B cell (primary cell): ENCODE results near the gene MAZ. TPM values are rescaled to one million over a fixed set of nuclear protein-coding genes. Genes with fewer than 3 reads are reported as not detected.
A peak's percentile ranks its signal among the peaks of the same experiment; 100 is the strongest.

Experiments used
- ATAC-seq: fragments of 200-7000 bp; cut with Tn5 transposase; one replicate; pipeline ENCODE4 v1.10.0; 2021; ENCODE audit warnings: low read depth, mild to moderate bottlenecking, moderate number of reproducible peaks, moderate library complexity
- CTCF ChIA-PET: fragments of 350-600 bp; sonication (Branson Sonifier 250); formaldehyde crosslinking; loops from one replicate; lab custom pipeline; 2021; ENCODE audit warnings: antibody characterized with exemption, inconsistent platforms; lab: Charles Lee
- POLR2A ChIA-PET: fragments of 350-600 bp; sonication (Branson Sonifier 250); formaldehyde crosslinking; loops from one replicate; lab custom pipeline; 2021; ENCODE audit warnings: antibody characterized with exemption; lab: Charles Lee
- DNase-seq: peaks from one replicate; pipeline ENCODE4 v3.0.0; 2013
- H2AFZ ChIP-seq: 2 replicates; pipeline ENCODE4 v1.6.1; 2012; ENCODE audit warnings: mild to moderate bottlenecking, low read depth, low read length; ENCODE audit not compliant: insufficient read depth, poor library complexity, severe bottlenecking
- H3K27ac ChIP-seq, 2 donors: 1 replicate in 1 of 2; 2 replicates in 1 of 2; pipeline ENCODE4 v1.5.1; 2012 to 2013; ENCODE audit warnings: low read length in 2 of 2, mild to moderate bottlenecking in 2 of 2, moderate library complexity in 1 of 2
- H3K27me3 ChIP-seq, 4 experiments: fragments of 200-600 bp in 1 of 4; sonication (generic) in 1 of 4; replicated peaks in 1 of 4; 1 replicate in 2 of 4; 2 replicates in 2 of 4; pipeline versions ENCODE4 v1.6.1 to v1.7.0; 2013 to 2016; ENCODE audit warnings: low read length in 3 of 4, mild to moderate bottlenecking in 2 of 4, mixed read lengths in 1 of 4, moderate library complexity in 1 of 4; ENCODE audit not compliant: insufficient read depth in 4 of 4, control insufficient read depth in 3 of 4; ENCODE audit errors: control extremely low read depth in 1 of 4
- H3K36me3 ChIP-seq, 2 experiments: replicated peaks in 1 of 2; 1 replicate in 1 of 2; 2 replicates in 1 of 2; pipeline versions ENCODE4 v1.6.1 to v1.7.1; 2013; ENCODE audit warnings: low read length in 1 of 2; ENCODE audit not compliant: insufficient read depth in 2 of 2, control insufficient read depth in 1 of 2; ENCODE audit errors: control extremely low read depth in 1 of 2, extremely low read depth in 1 of 2
- H3K4me1 ChIP-seq, 2 donors: fragments of 200-600 bp in 1 of 2; sonication (generic) in 1 of 2; 1 replicate in 1 of 2; 2 replicates in 1 of 2; pipeline versions ENCODE4 v1.5.1 to v1.6.1; 2013 to 2017; ENCODE audit warnings: low read length in 2 of 2; ENCODE audit not compliant: control insufficient read depth in 2 of 2, insufficient read depth in 2 of 2
- H3K4me2 ChIP-seq: replicated peaks from 2 replicates; pipeline ENCODE3; 2012; ENCODE audit warnings: mild to moderate bottlenecking, low read depth, low read length; ENCODE audit not compliant: poor library complexity, severe bottlenecking
- H3K4me3 ChIP-seq, 5 experiments: fragments of 200-600 bp in 1 of 5; sonication (generic) in 1 of 5; 1 replicate in 3 of 5; 2 replicates in 2 of 5; pipeline versions ENCODE4 v1.5.1 to v1.7.0; 2011 to 2016; ENCODE audit warnings: low read length in 4 of 5, mild to moderate bottlenecking in 4 of 5, low read depth in 2 of 5, control low read depth in 1 of 5, moderate library complexity in 1 of 5; ENCODE audit not compliant: insufficient read depth in 1 of 5; ENCODE audit errors: control extremely low read depth in 1 of 5, extremely low read depth in 1 of 5
- H3K79me2 ChIP-seq: fragments of 200-600 bp; sonication (generic); one replicate; pipeline ENCODE4 v1.6.0; 2016; ENCODE audit warnings: low read length; ENCODE audit not compliant: control insufficient read depth, insufficient read depth
- H3K9ac ChIP-seq: fragments of 200-600 bp; sonication (generic); 2 replicates; pipeline ENCODE4 v1.6.1; 2017; ENCODE audit warnings: mild to moderate bottlenecking, low read length, moderate library complexity
- H3K9me3 ChIP-seq, 3 donors: one replicate each; pipeline versions ENCODE4 v1.6.1 to v1.7.1; 2013; ENCODE audit warnings: low read length in 2 of 3; ENCODE audit not compliant: control insufficient read depth in 2 of 3, insufficient read depth in 1 of 3; ENCODE audit errors: control extremely low read depth in 1 of 3
- H4K20me1 ChIP-seq: 2 replicates; pipeline ENCODE4 v1.6.0; 2012; ENCODE audit warnings: mild to moderate bottlenecking, low read length; ENCODE audit not compliant: insufficient read depth, control insufficient read depth, poor library complexity, severe bottlenecking
- H3K27ac Mint-ChIP-seq: one replicate; pipeline ENCODE4 v1.8.0; 2021; ENCODE audit warnings: mixed read lengths
- H3K27me3 Mint-ChIP-seq: one replicate; pipeline ENCODE4 v1.8.0; 2021; ENCODE audit warnings: mixed read lengths
- H3K4me1 Mint-ChIP-seq: one replicate; pipeline ENCODE4 v1.8.0; 2021; ENCODE audit warnings: mixed read lengths
- H3K4me3 Mint-ChIP-seq: one replicate; pipeline ENCODE4 v1.8.0; 2021; ENCODE audit warnings: mixed read lengths
- H3K9me3 Mint-ChIP-seq: one replicate; pipeline ENCODE4 v1.8.0; 2022; ENCODE audit warnings: mixed read lengths; ENCODE audit not compliant: insufficient read depth
- CTCF ChIP-seq: fragments of 200-600 bp; IDR thresholded peaks from one replicate; pipeline ENCODE4 v1.8.0; 2022; ENCODE audit warnings: antibody characterized with exemption, mild to moderate bottlenecking
- EZH2 ChIP-seq: IDR thresholded peaks from 2 replicates; pipeline ENCODE4 v1.6.1; 2012; ENCODE audit warnings: borderline replicate concordance, low read depth, mild to moderate bottlenecking, moderate library complexity, low read length; ENCODE audit not compliant: insufficient read depth, poor library complexity, severe bottlenecking
- WGBS: methylation state at CpG from one replicate; pipeline ENCODE4 v1.1.5; 2013; ENCODE audit warnings: missing lambda C conversion rate; ENCODE audit not compliant: insufficient coverage; 5-methylcytosine and 5-hydroxymethylcytosine counted together
- intact Hi-C: fragments of 100-400 bp; cut with micrococcal nuclease; formaldehyde crosslinking; loops from one replicate; pipeline ENCODE4 v1.10.0; 2022
- polyA plus RNA-seq: library from polyadenylated mRNA; depleted of rRNA; stranded (reverse); fragments of >200 nt; gene quantifications from 2 replicates; pipeline ENCODE4 v1.2.3, GENCODE V29; 2012
- total RNA-seq, 2 donors: library from RNA; stranded (reverse); fragments of 120-200 nt in 1 of 2; gene quantifications; 1 replicate in 1 of 2; 2 replicates in 1 of 2; pipeline versions ENCODE4 v1.2.3 to v1.2.4, GENCODE V29; 2013 to 2022

Gene MAZ
- total and polyA plus RNA-seq, 2 donors (not counting 1 experiment from before 2014, with no cell fraction given): 170 to 198 TPM

- H3K9ac ChIP-seq: peak overlapping the region; percentile 63
- peak overlapping the region; percentile 94 for H3K27ac Mint-ChIP-seq
- no peaks in the 10 kb centered on the region for H3K27me3 Mint-ChIP-seq
- peak overlapping the region; percentile 99 for H3K4me2 ChIP-seq
- CTCF ChIA-PET: interaction anchor here (0.7 to 3.8 kb wide), 19 partner anchors 10 to 198 kb away, joined by 3 to 66 read pairs (median 5); partner anchors contain the start of genes KIF22, MVP, PAGR1 and TAOK2
- peak overlapping the region; percentile 93 for H3K4me3 Mint-ChIP-seq
- intact Hi-C loops: loop anchor here (5.0 kb wide), 1 partner anchor 106 kb away; no protein-coding TSS in a partner anchor
- peak overlapping the region; percentile 68 to 89 for H3K27ac ChIP-seq
- POLR2A ChIA-PET: interaction anchor here (1.0 to 2.8 kb wide), 7 partner anchors 8 to 257 kb away, joined by 3 to 31 read pairs (median 7); partner anchors contain the start of genes ALDOA, KCTD13 and PAGR1
- H3K79me2 ChIP-seq: peaks cover 37% of the 10 kb centered on the region
- H2AFZ ChIP-seq: peak overlapping the region; percentile 62
- peaks cover 59% of the 10 kb centered on the region for H3K4me1 Mint-ChIP-seq
- TF ChIP-seq EZH2: no peak
- no peak for TF ChIP-seq CTCF
- peaks cover 0 to 5% (median 0%) of the 10 kb centered on the region in 3 donors for H3K9me3 ChIP-seq
- peaks cover 0 to 13% (median 5%) of the 10 kb centered on the region in 4 experiments for H3K27me3 ChIP-seq
- H3K4me1 ChIP-seq: peaks cover 63 to 69% of the 10 kb centered on the region in 2 donors
- peaks cover 2 to 18% of the 10 kb centered on the region in 2 experiments for H3K36me3 ChIP-seq
- H3K9me3 Mint-ChIP-seq: no peaks in the 10 kb centered on the region
- ATAC-seq (no peak), DNase-seq (no peak)
- WGBS: 74% methylated on average over 22 of the region's 25 CpGs
- peaks cover 39% of the 10 kb centered on the region for H4K20me1 ChIP-seq
- peak overlapping the region in 4 of 5 experiments; percentile 32 to 68 (median 55) for H3K4me3 ChIP-seq
These were observed 2.0 kb downstream of the MAZ start for GRCh38 chr16:29808219-29808900.
